ENCODE data around the gene SFMBT2.

SFMBT2 gene

DNA sequence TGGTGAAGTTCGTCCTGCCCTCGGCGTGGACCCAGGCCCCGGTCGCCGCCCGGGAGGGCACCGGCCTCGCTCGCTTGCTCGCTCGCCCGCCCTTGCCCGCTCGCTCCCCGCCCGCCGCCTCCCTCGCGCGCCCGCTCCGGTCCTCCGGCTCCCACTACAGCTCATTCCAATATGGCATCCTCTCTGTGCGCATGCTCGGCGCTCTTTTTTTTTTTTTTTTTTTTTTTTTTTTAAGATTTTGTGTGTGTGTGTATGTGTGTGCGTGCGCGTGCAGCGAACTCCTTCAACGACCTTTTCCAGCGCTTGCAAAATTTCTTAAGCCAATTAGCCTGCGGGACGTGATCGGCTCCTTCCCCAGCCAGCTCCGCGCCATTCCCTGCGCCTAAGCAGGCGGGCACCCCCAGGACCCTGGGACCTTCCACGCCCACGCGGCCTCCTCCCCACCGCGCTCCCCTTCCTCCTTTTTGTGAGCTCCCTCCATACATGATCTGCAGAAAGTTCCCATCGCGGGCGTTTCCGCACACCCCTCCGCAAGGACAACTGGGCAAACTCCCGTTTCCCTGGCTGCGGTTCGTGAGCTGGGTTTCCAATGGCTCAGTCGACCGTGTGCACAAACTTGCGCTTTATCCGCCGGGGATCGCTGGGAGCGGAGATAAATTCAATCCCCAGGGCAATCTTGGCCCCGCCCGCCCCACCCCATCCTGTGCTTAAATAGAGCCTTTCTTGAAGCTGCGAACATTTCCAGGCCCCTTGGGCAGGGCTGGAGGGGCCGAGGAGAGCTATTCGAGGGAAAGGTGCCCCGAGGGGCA lies at the start of gene SFMBT2:
Gene SFMBT2 (minus strand): TSS at position 173 of the 809 bp plus-strand sequence. CDS start 29,136 bp downstream, outside the sequence.
- DNase-seq (ENCODE audit: low spot score), result peak; percentile 66

GRCh38 chr10:7460006-7460405 lies 49.2 kb upstream of the SFMBT2 start:
- DNase-seq (ENCODE audit: low spot score), result no peak

GRCh38 chr10:7458556-7458955 lies 47.7 kb upstream of the SFMBT2 start:
- DNase-seq (ENCODE audit: low spot score), result no peak

GRCh38 chr10:7457478-7458316 lies 46.9 kb upstream of the SFMBT2 start:
- DNase-seq (ENCODE audit: low spot score), result no peak

DNA sequence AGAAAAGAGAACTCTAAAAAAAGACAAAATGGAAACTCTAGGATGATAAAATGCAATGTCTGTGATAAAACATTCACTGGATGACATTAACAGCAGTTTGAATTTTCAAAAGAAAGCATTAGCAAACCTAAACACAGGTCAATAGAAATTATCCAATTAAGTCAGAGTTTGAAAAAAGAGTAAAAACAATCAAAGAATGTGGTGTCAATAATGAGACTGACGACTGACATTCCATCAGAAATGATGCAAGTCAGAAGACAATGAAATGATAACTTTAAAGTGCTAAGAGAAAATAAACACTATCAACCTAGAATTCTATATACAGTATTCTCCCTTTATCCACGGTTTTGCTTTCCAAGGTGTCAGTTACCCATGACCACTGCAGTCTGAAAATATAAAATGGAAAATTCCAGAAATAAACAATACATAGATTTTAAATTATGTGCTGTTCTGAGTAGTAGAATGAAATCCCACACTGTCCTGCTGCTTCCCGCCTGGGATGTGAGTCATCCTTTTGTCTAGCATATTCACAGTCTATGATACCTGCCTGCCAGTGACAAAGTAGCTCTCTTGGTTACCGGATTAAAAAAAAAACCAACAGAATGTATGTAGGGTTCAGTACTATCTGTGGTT lies 38.3 kb upstream of the SFMBT2 start:
- DNase-seq (ENCODE audit: low spot score), result no peak

GRCh38 chr10:7445474-7446185 lies 34.8 kb upstream of the SFMBT2 start:
- peak; percentile 80 for DNase-seq (ENCODE audit: low spot score)

GRCh38 chr10:7444551-7445121 lies 33.8 kb upstream of the SFMBT2 start:
- DNase-seq (ENCODE audit: low spot score), result peak; percentile 94

DNA sequence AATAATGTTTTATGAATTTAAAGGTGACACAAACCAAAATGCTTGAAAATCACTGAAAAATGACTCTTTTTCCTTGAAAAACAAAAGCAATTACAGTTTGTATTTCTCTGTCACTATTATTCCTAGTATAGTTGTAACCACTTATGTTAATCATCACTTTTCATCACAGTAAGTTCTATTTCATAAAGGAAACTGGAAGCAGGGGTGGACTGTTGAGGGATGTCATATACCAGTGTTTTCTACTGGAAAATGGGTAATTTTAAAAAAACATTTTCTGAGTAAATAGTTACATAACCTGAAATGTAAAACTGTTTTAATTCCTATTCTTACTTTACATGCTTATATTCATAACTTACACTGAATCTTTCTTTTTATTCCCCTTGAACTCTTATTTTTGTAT lies 32.2 kb upstream of the SFMBT2 start:
- DNase-seq (ENCODE audit: low spot score), result no peak

GRCh38 chr10:7441403-7442147 lies 30.7 kb upstream of the SFMBT2 start:
- no peak for DNase-seq (ENCODE audit: low spot score)

DNA sequence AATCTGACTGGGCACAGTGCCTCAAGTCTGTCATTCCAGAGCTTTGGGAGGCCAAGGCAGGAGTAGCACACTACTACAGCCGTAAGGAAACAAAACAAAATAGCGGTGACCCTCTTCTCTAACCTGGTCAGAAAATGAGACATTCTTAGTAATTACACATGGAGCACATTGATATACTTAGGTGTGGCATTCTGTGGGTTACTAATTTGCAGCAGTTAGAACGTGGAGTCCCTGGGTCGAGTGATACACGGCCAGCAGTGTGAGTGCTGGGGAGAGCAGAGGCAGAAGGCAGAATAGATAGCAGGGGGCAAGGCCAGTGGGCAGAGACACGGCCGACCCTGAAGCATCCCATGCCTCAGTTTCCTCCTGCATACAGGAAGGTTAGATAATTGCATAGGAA lies 28.9 kb upstream of the SFMBT2 start:
- DNase-seq (ENCODE audit: low spot score), result no peak

DNA sequence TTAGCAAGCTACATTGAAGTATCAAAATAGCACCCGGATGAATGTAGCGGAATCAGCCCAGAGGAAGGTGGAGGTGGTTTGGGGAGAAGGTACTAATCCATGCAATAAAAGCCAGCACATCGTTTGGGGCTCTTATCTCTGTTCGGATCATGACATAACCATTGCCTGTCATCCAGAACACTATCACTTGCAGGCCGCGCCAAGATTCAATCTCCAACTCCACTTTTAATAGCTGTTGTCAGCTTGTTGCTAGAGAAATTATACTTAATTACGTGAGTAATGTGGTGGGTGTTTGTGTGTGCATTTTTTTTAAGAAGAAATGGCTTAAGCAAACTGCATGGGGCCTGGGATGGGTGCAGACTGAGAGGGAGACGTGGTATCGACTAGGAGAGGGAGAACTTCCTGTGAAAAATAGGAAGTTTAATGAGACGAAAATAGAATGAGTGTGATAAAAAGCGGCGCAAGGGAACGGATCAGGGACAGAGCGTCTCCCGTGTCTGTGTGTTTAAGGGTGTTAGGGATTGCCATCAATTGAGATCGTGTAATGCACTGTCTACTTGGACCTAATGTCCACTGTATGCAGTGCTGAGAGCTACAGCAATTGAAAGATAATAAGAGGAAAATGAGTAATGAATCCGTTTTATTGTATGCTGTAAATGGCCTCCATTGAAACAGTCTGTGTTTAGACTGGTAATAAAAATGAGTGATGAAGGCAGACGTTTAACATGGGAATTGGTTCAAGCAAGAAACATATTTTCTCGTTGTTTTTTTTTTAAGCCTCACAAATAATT lies 27.6 kb upstream of the SFMBT2 start:
- DNase-seq (ENCODE audit: low spot score), result no peak

DNA sequence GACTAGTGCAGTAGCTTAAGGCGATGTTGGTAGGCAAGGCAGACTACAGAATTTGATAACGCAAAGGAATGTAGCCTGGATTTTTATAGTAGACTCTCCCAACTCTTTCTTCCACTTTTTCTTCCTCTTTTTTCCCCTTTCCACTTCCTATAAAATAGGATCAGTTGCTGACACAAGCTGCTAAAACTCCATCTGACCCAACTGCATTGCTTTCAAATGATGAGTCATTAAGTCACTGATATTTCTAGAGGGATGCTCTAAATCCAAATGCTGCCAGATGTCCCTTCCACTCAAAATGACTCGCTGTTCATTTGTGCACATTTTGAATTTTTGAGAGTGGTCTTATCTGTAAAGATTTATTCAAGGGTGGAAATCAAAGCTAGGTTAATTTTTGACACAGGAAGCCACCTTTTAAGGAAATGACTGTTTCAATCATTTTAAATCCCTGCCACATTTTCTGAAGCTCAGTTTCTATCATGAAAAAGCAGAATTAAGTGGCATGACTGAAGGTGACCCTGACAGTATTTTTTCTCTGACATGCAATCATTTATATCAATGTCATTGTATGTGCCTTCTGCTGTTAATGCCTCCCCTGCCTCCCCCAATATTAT lies 25.8 kb upstream of the SFMBT2 start:
- peak; percentile 61 for DNase-seq (ENCODE audit: low spot score)

GRCh38 chr10:7435674-7436073 lies 24.8 kb upstream of the SFMBT2 start:
- no peak for DNase-seq (ENCODE audit: low spot score)

- no peak for DNase-seq (ENCODE audit: low spot score)
These were observed 23.5 kb upstream of the SFMBT2 start for GRCh38 chr10:7434378-7434777.

DNA sequence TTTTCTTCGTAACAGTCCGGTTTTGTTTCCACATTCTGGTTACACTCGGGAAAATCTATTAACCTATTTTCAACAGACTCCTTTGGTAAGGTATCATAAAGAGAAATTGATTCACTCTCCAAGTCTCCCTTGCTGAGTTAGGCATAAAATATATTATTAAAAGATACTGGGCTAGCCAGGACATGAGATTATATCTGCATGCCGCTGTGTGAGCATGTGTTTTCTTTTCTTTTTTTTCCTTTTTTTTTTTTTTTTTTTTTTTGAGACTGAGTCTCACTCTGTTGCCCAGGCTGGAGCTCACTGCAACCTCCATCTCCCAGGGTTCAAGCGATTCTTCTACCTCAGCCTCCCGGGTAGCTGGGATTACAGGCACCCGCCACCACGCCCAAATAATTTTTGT lies 23.0 kb upstream of the SFMBT2 start:
- DNase-seq (ENCODE audit: low spot score), result no peak

DNA sequence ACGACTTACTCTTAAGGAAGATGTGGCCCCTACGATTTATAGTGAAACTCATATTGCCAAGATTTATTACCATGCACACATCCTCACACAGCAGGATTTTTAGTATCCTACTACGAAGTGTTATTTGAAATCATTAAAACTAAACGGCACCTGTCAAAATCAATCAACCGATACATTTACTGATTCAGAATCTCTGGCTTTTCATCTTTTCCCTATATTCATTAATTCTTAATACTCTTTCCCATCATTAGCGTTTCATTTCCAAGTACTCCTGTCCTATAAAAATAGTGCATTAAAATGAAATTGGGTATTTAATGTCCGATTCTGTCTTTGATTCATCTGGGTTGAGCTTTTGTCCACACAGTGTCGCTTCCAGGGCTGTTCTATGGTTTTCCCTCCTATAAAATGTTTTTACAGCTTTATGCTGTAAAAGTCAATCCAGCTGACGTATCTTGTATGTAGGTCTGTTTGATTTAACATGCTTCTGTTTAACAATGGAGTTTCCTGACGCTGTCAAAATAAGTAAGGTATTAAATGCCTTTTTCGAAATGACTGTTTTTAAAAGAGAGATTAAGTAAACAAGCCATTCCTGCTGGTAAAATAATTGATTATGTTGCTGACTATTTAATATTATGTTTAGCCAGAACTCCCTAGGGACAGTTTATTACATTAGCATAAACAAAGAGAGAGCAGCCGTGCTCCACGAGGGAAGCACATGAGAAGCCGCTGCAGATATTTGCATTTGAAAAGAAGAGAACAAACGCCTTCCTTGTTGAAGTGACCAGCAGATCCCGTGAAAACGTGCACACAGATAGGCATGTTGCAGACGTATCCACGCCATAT lies 22.3 kb upstream of the SFMBT2 start:
- peak; percentile 65 for DNase-seq (ENCODE audit: low spot score)

DNA sequence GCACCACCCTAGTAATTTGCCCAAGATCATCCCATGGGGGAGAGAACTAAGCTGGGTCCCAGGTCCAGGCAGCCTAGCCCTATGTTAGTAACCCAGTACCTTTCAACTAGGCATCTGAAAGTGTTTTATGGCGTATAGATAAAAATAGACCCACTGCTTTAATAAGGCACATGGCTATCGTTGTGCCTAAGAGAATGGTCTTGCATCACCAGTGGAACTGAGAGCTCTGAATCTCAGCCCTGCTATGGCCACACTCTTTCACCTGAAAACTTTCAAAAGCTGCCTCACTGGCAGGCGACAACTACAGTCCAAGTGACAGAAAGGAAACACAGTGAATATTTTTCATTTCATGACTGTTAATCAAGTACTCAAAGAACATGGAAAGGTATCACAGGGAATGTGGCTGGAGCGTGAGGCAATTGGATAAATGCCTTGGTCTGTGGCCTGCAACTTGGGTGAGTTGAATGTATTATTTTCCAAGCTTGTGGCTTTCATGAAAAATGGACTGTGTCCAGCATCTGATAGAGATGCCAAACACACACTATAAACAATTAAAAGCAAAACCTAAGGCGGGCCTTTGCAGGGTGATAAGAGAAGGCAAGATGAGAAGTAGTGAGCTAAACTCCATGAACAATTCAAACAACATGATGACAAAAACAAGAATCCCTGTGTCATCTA lies 18.0 kb upstream of the SFMBT2 start:
- DNase-seq (ENCODE audit: low spot score), result no peak

DNA sequence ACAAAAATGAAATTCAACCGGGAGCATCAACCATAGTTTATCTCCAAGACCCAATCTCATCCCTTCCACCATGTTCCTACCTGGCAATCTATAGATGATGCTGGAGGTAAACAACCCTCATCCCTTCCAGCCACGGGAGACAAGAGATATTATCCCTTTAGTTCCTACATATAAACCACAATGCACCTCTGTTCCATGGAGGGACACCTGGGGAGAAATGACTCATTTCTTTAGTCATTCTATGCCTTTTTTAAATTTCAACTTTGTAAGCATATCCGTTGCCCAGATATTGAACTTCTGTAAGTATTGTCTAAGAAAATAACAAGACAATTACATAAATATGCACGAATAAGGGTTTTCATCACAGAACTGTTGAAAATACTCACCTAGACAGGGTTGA lies 15.5 kb upstream of the SFMBT2 start:
- no peak for DNase-seq (ENCODE audit: low spot score)

All from pons (tissue), 1 donor.